NCI-H2107 treated with DMSO at 0.1 percent for 48 hours (cell line): ENCODE results near the gene LIMS2.

Experiments
- DNase-seq: peaks from one replicate; lab custom pipeline; 2025; ENCODE audit not compliant: unreplicated experiment; lab: John Stamatoyannopoulos, UW

LIMS2 gene

DNA sequence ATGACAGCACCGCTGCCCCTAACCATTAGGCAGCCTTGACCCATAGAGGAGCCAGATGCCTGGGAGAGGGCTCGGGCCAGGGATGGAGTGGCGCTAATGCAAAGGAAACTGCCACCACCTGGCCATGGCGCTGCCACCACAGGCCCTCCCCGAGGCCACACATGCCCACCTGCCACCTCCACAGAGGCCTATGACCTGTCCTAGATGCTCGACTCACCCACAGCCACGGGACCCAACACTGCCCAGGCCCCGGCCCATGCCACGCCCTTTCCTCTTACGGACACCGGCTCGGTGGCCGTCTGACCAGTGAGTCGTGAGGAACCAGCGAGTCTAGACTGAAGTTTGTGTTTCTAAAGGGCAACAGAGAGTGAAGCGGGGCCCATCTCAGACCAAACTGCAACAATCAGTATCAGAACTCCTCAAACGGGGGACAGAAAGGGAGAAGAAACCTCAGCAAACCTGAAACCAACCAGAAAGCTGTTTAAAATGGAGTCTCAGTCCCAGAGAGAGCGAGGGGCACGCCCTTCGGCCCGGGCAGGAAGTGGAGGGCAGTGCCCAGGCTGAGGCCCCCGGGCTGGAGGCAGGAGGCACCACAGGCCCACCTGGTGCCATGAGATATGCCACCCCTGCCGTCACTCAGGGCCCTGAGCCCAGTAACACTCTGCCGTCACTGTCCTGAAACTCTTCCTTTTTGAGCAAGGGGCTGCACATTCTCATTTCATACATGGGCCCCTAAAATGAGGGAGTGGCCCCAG is 28.7 kb downstream of the LIMS2 start:
- no peak for DNase-seq

DNA sequence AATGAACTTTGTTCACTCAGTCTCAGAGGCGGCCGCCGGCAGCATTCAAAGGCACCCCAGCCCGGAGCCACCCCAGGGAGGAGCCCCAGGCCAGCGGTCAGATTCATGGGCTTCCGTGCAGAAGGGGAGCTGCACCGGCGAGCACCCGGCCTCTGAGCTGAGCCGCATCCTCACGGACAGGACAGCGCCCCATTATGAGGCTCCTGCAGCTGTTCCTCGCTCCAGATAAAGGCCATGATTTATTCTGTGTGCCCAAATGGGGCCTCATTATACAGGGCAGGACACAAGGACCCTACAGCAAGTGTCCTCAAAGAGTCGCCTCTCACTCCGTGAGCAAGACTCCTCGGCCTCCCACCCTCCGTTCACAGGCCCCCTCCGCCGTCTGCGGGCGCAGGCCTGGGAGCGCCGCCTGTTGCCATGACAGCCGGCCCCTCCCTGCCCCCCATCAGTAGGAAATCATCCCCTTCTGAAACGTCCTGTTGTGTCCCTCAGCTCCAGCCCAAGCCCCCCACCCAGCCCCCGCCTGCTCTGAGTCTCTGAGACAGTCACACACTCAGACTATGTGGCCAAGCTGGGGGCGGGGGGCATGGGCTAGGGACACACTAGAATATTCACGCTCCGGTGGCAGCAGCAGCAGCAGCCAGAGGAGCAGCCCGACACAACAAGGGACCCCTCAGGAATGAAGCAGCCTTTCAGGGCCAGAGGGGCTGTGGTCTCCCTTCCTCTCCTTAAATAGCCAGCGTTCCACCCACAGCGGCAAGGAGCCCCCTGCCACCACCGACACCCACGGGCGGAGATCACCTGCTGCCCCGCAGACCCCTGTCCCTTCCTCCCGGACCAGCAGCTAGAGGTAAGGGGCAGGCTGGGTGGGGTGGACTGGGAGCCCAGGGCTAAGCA is 29.7 kb downstream of the LIMS2 start, which contains the start of gene GPR17:
TSS of gene GPR17 (plus strand) at position 759 of the 897 bp plus-strand sequence. CDS start 4,583 bp downstream, outside the sequence.
- DNase-seq: no peak

DNA sequence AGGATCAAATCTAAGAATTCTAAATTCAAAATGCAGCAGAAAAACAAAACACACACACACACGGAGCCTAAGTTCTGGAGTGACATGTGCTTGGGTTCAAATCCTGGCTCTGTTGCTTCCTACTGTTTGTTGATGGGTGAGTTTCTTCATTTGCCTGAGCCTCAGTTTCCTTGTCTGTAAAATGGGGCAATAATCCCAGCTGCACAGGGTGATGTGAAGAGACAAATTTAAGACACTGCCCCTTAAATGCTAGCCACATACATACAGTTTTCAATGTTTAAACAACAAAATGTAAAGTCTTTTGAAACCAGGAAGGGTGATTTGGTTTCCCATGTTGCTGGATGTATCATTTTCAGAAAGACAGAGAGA is 30.3 kb downstream of the LIMS2 start:
- no peak for DNase-seq

DNA sequence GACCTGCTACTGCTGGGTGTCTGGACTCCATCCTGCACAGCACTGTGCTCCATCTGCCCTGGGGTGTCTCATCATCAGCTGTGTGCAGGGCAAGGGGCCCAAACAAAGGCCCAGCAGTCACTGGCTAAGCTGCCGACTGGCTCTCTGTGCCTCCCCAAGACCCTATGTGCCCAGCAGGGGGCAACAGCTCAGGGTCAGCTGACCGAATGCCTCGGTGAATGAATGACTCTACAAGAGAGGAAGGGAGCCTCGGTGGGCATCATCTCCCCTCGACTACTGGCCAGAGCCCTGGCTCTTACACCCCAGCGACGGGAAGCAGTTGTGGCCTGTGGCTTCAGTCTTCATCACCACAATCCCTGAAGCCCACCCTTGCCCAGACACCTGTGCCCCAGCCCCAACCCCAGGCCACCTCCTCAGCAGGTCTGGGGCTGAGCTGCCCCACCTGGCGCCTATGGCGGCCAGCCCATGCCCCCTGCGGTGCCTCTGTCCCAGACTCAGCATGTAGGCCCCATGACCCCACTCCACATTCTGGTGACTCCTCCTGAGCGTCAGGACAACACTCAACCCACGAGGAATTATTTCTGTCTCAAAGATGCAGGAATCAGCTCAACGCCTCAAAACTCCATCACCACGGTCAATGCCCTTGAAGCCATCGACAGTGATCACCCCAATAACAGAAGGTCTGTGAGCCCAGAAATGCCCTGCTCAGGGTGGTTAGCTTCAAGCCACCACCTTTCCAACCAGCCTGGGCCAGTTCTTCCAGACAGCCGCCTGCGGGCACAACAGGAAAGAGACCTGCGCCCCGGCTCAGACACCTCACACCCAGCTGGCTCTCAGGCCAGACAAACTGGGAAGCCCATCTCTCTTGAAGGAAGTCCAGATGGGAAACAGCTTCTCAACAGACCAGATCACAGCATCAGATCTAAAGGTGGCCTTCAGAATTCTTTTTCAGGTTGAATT is 31.0 kb downstream of the LIMS2 start:
- DNase-seq: no peak

DNA sequence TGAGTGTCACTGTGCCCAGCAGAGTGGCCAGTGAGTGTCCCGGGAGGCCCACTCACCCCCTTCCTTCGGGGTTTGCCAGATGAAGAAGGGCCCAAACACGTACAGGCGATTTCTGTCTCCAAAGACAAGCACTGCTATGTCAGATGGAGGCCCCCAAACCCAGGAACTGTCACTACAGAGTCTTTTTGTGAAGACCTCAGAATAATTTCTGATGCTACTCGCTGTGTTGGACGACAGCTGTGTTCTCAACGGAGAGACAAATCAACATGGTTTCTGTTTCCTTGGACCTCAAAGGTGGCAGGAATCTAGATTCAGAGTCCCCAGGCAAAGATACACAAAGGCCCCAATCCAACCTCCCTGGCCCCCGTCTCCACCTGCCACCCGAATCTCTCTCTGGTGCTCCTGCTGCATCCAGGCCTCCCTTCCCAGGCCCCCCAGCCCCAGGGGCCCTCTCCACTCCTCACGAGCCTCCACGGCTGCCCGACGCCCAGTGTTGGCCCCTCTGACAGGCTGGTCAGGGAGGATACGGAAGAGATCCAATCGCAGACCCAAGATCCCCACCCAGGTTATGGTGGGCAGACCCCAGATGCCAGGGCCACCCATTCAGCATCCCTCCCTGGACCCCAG is 31.8 kb downstream of the LIMS2 start:
- DNase-seq: no peak

DNA sequence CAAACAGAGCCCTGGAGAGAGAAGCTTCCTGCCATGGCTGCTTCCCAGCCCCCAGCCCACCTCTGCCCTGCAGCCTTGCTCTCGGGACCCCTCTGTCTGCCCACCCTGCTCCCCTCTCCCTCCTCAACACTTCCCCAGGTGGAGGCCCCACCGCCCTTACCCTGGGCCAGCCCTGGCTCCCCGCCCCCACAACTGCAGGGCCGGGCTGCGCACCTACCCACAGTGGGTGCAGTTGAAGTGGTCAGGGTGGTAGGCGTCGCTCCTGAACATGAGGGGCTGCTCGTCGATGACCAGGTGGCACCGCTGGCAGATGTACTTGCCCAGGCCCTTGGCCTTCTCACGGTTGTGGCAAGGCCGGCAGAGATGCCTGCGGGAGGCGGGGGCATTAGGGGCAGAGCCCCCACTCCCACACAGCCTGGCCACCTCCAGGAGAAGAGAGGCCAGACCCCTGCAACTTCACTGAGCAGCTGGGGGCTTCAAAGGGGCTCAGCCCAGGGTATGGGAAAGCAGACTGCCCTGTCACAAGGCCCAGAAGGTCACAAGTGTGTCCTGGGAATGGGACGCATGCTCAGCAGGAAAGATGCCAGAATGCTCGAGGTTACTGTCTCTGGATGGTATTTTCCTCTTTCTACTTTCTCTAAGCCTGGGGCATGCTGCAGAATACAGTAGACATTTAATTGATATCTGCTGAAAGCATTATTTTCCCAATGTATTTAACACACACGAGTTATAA is 32.5 kb downstream of the LIMS2 start:
- DNase-seq: no peak

DNA sequence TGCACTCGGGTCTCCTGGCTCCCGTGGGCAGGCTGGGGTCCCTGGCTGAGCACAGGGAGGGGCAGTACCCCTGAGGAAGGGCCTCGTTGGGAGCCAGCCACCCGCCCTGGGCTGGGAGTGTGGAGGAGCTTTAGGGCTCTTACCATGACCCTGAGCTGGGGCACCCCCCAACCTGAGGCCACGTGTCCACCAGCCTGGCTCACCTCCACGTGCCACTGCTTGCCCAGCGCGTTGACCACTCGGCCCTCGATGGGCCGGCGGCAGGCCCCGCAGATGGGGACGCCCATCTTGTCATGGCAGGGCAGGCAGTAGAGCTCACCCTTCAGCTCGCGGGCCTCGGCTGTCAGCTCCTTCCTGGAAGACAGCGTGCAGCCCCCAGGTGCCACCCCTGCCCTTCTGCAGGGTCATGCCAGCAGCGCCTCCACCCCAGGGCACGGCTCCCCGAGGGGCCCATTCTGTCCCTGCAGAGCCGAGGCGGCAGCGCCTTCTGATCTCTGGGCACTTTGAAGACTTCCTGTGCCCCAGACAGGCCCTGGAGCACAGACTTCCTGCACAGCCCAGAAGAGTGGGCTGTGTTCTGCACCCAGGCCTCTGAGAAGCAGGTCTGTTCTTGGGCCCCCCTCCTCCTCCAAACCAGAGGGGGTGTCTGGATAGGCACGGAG is 33.4 kb downstream of the LIMS2 start:
- DNase-seq: no peak

DNA sequence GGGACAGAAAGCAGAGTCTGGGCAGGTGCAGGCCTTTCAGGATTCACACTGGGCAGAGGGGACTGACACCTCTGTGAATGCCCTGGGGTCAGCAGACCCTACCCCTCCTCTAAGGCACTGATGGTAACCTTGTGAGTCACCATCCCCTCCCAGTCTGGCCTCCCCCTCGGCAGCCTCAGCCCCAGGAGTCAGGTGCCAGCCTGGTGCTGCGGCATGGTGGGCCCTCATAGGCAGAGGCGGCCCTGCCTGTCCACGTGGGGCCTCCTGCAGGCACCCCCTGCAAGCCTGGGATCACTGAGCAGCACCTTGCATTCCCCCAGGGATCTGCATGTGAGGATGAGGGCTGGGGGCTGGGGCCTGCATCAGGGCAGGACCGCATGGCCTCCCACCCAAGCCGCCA is 34.2 kb downstream of the LIMS2 start:
- DNase-seq: no peak

DNA sequence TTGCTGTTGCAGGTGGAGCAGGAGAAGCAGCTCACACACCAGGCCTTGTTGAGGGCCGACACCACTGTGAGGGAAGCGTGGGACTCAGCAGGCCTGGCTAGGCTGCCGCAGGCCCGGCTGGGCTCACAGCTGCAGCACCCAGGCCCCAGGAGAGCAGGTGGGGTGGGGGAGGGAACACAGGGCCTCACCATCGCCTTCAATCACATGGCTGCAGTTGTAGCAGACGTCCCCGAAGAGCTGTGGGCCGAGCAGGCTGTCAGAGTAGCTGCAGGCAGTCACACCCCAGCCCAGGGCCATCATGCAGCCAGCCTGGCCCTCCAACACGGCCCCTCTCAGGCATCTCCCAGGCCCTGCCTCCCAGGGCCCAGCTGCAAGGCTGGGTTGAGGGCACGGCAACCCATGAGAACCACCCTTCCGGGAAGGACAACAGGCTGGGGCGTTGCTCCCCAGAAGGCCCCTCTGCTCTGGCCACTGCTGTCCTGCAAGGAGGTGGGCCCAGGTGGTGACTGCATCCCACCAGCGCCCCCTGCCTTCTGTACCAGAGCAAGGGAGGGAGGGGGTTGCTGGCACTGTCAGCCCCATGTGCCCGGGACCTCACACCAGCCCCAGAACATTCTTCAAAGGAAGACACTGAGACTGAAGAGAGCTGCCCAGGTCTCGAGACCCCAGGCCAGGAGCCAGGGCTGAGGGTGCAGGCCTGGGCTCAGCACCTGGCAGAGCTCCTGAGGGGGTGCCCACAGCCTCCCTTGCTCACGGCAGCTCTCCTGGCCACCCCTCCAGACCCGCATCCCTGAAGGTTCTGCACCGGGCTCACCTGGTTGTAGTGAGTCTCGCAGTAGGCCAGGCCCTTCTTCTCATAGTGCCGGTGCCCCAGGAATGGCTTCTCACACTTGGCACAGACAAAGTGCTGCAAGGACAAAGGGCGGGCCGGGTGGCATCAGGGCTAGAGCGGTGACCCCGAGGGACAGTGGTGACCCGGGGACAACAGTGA is 35.0 kb downstream of the LIMS2 start:
- DNase-seq: peak; percentile 23

DNA sequence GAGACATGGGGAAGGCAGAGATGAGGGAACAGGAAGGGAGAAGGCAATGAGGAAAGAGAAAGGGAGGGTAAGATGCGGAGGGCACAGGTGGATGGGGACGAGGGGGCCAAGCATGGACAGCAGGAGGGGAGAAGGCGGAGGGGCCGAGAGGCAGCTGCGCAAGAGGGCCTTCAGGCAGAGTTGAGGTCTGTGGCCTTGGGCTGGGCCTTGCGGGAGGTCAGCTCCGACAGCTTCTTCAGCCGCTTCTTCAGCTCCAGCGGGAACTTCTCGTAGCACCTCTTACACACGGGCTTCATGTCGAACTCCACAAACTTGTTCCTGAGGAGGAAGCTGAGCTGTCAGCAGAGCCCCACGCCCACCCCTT is 36.2 kb downstream of the LIMS2 start:
- no peak for DNase-seq

DNA sequence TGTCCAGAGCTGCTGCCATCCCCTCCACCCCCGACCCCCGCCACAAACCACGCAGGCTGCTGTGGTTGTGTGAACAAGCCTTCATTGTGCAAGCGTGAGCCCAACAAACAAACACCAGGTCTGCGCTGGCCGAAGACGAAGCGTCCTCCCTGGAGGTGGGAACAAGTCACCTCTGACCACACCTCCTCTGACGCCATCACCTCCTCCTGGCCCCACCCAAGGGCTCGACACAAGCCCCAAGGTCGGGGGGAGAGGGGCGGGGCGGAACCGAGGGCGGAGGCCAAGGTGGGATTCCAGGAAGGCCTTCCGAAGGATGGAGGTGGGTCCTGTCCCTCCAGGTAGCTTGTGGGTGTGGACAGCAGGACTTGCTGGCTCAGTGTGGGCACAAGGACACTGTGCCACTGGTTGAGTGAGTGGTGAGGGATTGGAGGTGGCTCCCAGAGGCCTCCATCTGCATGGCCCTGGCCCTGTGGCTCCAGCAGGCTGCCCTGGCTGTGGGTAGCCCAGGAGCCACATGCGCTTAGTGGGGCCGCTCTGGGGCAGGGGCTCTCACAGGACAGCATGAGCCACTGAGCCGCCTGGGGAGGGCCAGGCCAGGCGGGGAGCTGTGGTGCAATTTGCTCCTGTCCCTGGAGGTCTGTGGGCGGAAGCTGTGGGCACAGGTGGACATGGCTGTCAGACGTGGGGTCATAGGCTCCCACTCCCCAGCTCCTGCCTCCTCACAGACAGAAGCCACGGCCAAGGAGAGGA is 36.8 kb downstream of the LIMS2 start:
- DNase-seq: no peak

DNA sequence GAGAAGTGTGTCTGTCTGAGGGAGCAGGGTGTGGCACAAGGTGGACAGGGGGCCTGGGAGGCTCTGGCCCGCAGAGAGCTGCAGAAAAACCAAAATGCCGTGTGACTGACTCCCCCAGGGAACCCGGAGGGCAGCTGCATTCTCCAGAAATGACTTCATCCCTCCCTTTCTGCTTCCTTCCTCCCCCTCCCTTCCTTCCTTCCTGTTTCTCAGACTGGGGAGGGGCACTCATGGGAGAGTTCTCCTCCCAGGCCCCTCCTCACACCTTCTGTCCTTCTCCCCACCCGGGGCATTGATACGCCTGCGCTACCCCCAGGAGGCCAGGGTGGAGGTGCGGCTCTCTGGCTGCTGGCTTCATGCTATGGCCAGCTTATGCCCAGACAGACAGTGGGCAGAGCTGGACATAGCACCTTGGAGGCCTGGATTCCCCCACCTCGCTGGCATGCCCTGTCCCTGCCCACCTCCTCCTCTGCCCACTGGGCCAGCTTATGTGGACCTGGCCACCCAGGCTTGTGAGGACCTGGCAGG is 37.5 kb downstream of the LIMS2 start:
- no peak for DNase-seq

DNA sequence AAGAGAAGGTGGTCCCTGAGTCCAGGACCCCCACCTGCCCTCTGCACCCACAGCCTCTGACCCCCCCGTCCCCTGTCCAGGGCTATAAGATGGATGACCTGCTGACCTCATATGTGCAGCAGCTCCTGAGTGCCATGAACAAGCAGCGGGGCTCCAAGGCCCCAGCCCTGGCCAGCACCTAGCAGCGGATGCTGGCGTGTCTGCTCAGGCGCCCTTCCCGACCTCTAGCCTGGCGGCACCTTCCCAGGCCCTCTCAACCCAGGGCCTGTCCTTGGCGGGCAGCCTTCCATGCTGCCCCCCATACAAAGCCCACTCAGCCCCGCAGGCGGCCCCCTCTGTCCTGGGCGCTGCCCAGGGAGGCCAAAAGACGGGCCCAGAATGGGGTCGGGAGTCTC is 38.1 kb downstream of the LIMS2 start:
- no peak for DNase-seq

DNA sequence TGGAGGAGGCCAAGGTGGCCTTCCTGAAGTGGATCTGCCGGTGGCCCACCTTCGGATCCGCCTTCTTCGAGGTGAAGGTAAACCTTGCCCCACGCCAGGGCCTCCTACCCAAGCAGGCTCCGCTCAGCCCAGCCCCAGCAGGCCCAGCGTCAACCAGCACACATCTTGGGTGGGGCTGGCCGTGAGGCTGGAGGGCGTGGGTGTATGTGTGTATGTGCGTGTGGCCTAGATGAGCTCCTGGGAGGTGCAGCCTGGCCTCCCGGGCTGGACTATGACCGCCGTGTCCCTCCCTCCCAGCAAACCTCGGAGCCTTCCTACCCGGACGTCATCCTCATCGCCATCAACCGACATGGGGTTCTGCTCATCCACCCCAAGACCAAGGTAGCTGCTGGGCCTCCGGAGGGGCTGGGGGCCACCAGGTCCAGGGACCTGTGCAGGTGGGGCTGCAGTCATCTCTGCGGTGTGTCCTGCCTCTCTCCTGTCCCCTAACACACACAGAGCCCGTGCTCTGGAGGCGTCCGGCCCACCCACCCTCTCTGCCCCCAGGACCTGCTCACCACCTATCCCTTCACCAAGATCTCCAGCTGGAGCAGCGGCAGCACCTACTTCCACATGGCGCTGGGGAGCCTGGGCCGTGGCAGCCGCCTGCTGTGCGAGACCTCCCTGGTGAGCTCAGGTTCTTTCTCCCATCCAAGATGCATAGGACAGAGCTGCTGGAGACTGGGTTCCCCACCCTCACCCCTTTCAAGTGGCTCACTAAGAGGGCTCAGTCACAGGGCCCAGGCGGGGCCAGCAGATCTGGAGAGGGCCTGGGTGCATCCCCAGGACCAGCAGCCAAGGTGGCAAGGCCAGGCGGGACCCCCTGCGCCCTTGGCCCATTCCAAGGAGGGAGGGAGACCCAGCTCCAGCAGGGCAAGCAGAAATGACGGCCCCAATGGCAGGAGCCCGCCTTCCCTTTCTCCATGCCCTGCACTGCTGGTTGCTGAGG is 38.8 kb downstream of the LIMS2 start:
- DNase-seq: no peak

DNA sequence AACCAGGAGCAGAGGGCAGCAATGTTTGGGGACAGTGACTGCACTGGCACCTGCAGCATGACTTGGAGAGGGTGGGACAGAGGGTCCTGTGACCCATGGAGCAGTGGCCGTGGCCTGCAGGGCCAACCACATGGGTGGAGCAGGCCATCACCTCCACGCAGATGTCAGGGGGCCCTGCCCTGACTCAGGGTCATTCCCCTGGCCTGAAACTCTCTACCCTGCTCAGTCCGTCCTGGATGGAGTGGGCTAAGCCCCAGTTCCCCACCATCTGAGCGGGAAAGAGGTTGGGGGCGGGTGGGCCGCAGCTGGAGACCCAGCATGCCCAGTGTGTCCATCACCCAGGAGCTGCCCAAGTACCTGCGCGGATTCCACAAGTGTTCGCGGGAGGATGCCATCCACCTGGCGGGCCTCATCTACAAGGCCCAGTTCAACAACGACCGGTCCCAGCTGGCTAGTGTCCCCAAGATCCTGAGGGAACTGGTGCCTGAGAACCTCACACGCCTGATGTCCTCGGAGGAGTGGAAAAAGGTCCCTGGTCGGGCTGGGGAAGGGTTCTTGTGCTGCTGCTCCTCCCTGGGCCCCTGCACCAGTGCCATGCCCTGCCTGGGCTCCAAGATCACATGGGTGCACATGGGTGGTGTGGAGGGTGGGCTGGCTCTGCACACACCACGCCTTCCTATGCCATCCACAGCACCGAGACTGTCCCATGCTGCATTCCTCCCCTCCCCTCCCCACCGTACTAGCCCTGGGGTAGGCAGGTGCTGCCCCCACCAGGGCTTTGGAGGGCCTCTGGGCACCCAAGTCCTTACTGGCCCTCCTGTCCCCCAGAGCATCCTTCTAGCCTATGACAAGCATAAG is 39.7 kb downstream of the LIMS2 start:
- no peak for DNase-seq
